Measurements from ENCODE around the gene SPACA6. TPM values are rescaled to one million over a fixed set of nuclear protein-coding genes. Genes with fewer than 3 reads are reported as not detected.
A peak's percentile ranks its signal among the peaks of the same experiment; 100 is the strongest.

The SPACA6 gene
- total and polyA plus RNA-seq, 9 of the 15 experiments (the other 6 are each of a cell fraction or from before 2014, with no cell fraction given): 1.3 to 17.3 (median 6.2) TPM

DNA sequence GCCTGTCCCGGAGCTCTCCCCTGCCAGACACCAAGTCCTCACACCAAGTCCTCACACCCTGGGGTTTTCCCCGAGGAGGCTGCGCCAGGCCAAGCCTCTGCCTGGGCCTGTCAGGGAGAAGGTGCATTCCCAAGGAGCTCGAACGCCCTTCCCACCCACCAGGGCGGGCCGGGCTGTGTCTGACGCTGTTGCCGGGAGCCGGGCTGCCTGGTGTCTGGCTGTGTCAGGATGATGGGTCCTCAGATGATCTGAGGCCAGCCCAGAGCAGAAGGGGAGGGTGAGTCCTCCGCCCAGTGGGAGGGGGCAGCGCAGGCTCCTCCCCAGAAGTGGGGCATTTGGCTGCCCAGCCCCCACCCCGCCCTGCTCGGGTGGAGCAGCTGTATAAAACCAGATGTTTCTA, 32.9 kb downstream of the SPACA6 start (continued):
- TF ChIP-seq POLR3A (IDR thresholded peaks at IDR 0.05; ENCODE audit: borderline replicate concordance, extremely low read depth, insufficient read depth, insufficient read length) (no peak), SIRT6 (IDR thresholded peaks at IDR 0.05; ENCODE audit: low read depth, low read length) (no peak), GABPB1 (CRISPR knock-in tag; IDR thresholded peaks at IDR 0.05) (no peak), MEIS2 (IDR thresholded peaks at IDR 0.05; ENCODE audit: partially characterized antibody) (peak; percentile 52), YBX1 (IDR thresholded peaks at IDR 0.05) (no peak), U2AF1 (optimal IDR thresholded peaks at IDR 0.05; ENCODE audit: low read depth, low read length) (no peak), KAT7 (CRISPR knock-in tag; IDR thresholded peaks at IDR 0.05; ENCODE audit: borderline replicate concordance) (no peak), ZSCAN29 (IDR thresholded peaks at IDR 0.05) (no peak), ATF1 (CRISPR knock-in tag; IDR thresholded peaks at IDR 0.05) (no peak), ATF1 (tag; IDR thresholded peaks at IDR 0.05) (0 out of 2 replicates have a peak, but pooled peaks have one; percentile 15), RBFOX2 (IDR thresholded peaks at IDR 0.05; ENCODE audit: low read depth, low read length) (no peak), NR4A1 (CRISPR knock-in tag; IDR thresholded peaks at IDR 0.05) (no peak), NR4A1 (tag; IDR thresholded peaks at IDR 0.05) (no peak), MAZ (CRISPR knock-in tag; conservative IDR thresholded peaks at IDR 0.05 in 1 of 2, IDR thresholded peaks at IDR 0.05 in 1 of 2) (peak in 1 of 2 experiments; percentile 63; a peak in 2 of 4 replicates), NRF1 (conservative IDR thresholded peaks at IDR 0.05 in 1 of 2, IDR thresholded peaks at IDR 0.05 in 1 of 2) (peak; percentile 70 to 76), CTBP1 (IDR thresholded peaks at IDR 0.05; ENCODE audit: borderline replicate concordance) (peak; percentile 55; the same call in 1 of the 2 replicates), ETV1 (tag; conservative IDR thresholded peaks at IDR 0.05; ENCODE audit: low read depth) (no peak), ZNF696 (CRISPR knock-in tag; conservative IDR thresholded peaks at IDR 0.05) (no peak)
- TF ChIP-seq, protein P1, sequence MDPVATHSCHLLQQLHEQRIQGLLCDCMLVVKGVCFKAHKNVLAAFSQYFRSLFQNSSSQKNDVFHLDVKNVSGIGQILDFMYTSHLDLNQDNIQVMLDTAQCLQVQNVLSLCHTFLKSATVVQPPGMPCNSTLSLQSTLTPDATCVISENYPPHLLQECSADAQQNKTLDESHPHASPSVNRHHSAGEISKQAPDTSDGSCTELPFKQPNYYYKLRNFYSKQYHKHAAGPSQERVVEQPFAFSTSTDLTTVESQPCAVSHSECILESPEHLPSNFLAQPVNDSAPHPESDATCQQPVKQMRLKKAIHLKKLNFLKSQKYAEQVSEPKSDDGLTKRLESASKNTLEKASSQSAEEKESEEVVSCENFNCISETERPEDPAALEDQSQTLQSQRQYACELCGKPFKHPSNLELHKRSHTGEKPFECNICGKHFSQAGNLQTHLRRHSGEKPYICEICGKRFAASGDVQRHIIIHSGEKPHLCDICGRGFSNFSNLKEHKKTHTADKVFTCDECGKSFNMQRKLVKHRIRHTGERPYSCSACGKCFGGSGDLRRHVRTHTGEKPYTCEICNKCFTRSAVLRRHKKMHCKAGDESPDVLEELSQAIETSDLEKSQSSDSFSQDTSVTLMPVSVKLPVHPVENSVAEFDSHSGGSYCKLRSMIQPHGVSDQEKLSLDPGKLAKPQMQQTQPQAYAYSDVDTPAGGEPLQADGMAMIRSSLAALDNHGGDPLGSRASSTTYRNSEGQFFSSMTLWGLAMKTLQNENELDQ (CRISPR knock-in tag; IDR thresholded peaks at IDR 0.05; ENCODE audit: borderline replicate concordance): no peak
- TF ChIP-seq, protein P2, sequence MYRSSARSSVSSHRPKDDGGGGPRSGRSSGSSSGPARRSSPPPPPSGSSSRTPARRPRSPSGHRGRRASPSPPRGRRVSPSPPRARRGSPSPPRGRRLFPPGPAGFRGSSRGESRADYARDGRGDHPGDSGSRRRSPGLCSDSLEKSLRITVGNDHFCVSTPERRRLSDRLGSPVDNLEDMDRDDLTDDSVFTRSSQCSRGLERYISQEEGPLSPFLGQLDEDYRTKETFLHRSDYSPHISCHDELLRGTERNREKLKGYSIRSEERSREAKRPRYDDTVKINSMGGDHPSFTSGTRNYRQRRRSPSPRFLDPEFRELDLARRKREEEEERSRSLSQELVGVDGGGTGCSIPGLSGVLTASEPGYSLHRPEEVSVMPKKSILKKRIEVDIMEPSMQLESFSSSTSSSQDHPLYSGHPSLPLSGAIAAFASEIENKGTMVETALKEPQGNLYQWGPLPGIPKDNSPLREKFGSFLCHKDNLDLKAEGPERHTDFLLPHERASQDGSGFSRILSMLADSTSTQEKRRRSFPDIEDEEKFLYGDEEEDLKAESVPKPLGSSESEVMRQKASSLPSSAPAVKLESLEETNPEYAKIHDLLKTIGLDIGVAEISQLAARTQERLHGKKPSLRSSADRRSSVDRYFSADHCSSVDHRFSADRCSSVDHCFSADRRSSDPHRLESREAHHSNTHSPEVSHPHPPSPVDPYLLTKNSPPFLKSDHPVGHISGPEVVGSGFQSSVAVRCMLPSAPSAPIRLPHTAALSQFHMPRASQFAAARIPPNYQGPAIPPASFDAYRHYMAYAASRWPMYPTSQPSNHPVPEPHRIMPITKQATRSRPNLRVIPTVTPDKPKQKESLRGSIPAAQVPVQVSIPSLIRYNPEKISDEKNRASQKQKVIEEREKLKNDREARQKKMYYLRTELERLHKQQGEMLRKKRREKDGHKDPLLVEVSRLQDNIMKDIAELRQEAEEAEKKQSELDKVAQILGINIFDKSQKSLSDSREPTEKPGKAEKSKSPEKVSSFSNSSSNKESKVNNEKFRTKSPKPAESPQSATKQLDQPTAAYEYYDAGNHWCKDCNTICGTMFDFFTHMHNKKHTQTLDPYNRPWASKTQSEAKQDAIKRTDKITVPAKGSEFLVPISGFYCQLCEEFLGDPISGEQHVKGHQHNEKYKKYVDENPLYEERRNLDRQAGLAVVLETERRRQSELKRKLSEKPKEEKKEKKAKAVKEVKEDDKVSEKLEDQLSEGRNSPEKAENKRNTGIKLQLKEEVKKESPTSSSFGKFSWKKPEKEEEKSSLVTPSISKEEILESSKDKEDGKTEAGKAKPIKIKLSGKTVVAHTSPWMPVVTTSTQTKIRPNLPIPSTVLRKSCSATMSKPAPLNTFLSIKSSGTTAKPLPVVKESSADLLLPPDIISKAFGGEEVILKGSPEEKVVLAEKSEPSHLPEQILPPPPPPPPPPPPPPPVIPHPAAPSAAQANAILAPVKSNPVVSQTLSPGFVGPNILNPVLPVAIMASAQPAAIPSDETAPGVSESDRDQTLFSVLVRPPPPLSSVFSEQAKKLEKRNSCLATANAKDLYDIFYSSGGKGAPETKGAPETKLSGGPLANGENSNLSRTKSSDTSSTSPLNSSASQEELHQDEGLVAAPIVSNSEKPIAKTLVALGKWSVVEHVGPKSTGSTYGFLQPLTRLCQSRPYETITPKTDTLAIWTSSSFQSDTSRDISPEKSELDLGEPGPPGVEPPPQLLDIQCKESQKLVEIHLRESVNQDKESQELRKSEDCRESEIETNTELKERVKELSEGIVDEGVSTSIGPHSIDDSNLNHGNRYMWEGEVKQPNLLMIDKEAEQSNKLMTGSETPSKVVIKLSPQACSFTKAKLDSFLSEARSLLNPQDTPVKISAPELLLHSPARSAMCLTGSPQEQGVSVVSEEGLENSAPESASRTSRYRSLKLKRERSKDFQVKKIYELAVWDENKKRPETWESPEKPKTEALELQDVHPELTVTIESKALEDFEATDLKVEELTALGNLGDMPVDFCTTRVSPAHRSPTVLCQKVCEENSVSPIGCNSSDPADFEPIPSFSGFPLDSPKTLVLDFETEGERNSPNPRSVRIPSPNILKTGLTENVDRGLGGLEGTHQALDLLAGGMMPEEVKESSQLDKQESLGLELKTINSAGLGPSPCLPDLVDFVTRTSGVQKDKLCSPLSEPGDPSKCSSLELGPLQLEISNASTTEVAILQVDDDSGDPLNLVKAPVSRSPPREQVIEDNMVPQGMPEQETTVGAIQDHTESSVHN (IDR thresholded peaks at IDR 0.05; ENCODE audit: borderline replicate concordance in 1 of 2, low read depth in 1 of 2): no peak
